Measurements from ENCODE around the gene ARFGAP3. TPM values are rescaled to one million over a fixed set of nuclear protein-coding genes. Genes with fewer than 3 reads are reported as not detected.
A peak's percentile ranks its signal among the peaks of the same experiment; 100 is the strongest.

ARFGAP3 gene
- total and polyA plus RNA-seq, 3 experiments from 2014 or later, result 32.2 to 50.0 (median 33.0) TPM

DNA sequence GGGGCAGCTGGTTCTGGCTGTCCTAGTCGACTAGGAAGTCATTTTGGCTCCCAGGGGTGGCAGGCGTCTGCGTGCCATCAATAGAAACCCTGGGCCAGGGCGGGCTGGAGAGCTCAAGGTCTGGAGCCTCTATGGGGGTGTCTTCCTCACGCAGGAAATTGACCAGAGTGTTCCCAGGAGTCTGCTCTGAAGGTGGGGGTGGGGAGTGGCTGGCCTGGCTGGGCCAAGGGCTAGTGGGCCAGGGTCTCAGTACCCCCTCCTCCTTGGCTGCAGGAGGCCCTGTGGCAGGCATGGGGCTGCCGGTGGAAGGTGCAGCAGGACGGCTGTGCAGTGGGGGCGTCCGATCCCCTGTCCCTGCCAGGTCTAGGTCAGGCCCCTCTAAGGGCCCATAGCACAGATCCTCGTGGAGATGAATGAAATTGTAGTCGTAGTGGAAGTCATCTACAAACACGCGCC, 64.6 kb downstream of the ARFGAP3 start:
- Histone ChIP-seq H3K9me3 (ENCODE audit: low read length) (no peaks in the 10 kb centered on the region), H3K36me3 (ENCODE audit: insufficient read depth, low read length) (peaks cover 5% of the 10 kb centered on the region), H3K27ac (ENCODE audit: low read depth, low read length) (no peak overlapping the region), H3K27me3 (ENCODE audit: insufficient read depth, low read length, poor library complexity, severe bottlenecking) (no peaks in the 10 kb centered on the region), H3K4me1 (ENCODE audit: insufficient read depth, low read length) (no peaks in the 10 kb centered on the region), H3K4me3 (ENCODE audit: low read length) (no peak overlapping the region)
- ChIA-PET POLR2A (interaction anchor here (0.7 kb wide), 1 partner anchor 240 kb away, joined by 6 read pairs; no protein-coding TSS in a partner anchor), CTCF (interaction anchor here (1.4 kb wide), 1 partner anchor 31 kb away, joined by 3 read pairs; no protein-coding TSS in a partner anchor)
- H3K9me3 Mint-ChIP-seq, result no peaks in the 10 kb centered on the region
- DNase-seq, result no peak
- H3K27me3 Mint-ChIP-seq, result no peaks in the 10 kb centered on the region
- H3K27ac Mint-ChIP-seq, result peak overlapping the region in 1 of 8 donors; percentile 33
- peaks cover 0 to 25% (median 8%) of the 10 kb centered on the region in 3 donors for H3K36me3 Mint-ChIP-seq
- no peaks in the 10 kb centered on the region for H3K4me1 Mint-ChIP-seq
- no peak overlapping the region for H3K4me3 Mint-ChIP-seq

DNA sequence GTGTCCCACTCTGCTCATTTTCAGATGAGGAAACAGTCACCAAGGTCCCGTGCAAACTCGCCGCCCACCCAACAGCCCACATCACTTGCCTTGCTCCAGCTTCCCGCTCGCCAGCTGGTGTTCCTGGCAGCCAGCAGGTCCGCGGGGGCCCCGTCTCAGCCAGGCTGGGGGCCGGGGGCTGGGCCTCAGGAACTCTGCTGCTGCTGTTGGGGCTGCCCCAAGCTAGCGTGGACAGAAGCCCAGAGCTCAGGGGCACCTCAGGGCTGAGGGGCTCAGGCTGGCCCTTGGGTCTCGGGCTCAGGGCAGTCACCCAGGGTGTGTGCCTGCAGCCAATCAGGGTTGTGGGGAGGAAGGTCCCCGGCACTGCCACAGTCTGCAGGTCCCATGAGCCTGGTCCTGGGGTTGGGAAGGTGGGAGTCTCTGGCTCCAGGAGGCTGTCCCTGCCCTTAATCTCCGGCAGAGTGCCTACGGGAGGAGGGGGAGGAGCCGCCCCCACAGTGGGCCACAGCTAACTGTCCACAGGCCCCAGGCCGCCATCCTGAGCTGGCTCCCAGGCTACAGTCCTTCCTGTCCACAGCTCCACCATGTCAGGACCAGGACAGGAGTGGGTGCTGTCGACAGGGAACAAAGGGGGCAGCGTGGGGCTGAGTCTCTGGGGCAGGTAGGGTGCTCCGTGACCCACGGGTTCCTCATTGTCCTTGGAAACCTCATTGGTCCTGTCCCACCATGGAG, 65.2 kb downstream of the ARFGAP3 start:
- H3K27ac ChIP-seq (ENCODE audit: low read depth, low read length), result no peak overlapping the region
- ChIA-PET POLR2A (interaction anchor here (0.7 kb wide), 1 partner anchor 241 kb away, joined by 6 read pairs; no protein-coding TSS in a partner anchor), CTCF (interaction anchor here (1.4 kb wide), 1 partner anchor 31 kb away, joined by 3 read pairs; no protein-coding TSS in a partner anchor)
- Mint-ChIP-seq H3K36me3 (peaks cover 0 to 19% (median 6%) of the 10 kb centered on the region in 3 donors), H3K27ac (peak overlapping the region in 1 of 8 donors; percentile 33), H3K4me1 (no peaks in the 10 kb centered on the region), H3K9me3 (no peaks in the 10 kb centered on the region), H3K27me3 (no peaks in the 10 kb centered on the region), H3K4me3 (no peak overlapping the region)
- peaks cover 1% of the 10 kb centered on the region for H3K36me3 ChIP-seq (ENCODE audit: insufficient read depth, low read length)
- no peaks in the 10 kb centered on the region for H3K27me3 ChIP-seq (ENCODE audit: insufficient read depth, low read length, poor library complexity, severe bottlenecking)
- no peaks in the 10 kb centered on the region for H3K9me3 ChIP-seq (ENCODE audit: low read length)
- H3K4me3 ChIP-seq (ENCODE audit: low read length), result no peak overlapping the region
- no peaks in the 10 kb centered on the region for H3K4me1 ChIP-seq (ENCODE audit: insufficient read depth, low read length)
- DNase-seq, result no peak

DNA sequence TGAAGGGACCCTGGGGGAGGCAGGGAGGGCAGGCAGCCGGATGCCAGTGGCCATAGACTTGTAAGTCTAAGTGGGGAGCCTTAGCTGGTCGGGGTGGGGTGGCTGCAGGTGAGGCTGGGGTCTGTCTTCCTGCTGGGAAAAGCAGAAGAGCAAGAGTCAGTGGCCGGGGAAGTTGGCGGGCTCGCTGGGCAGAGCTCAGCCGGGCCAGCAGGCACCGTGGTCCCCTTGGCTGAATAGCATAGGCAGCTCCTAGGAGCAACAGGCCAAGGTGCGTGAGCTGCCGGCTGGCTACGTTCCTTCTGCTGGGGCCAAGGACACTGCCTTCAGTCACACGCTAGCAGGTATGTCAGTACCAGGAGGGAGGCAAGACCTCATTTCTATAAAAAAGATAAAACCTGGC, 68.6 kb downstream of the ARFGAP3 start:
- H3K4me3 Mint-ChIP-seq, result no peak overlapping the region
- ChIA-PET POLR2A (no interaction called here), CTCF (no interaction called here)
- H3K36me3 Mint-ChIP-seq, result no peaks in the 10 kb centered on the region
- Histone ChIP-seq H3K4me3 (ENCODE audit: low read length) (no peak overlapping the region), H3K9me3 (ENCODE audit: low read length) (no peaks in the 10 kb centered on the region), H3K36me3 (ENCODE audit: insufficient read depth, low read length) (no peaks in the 10 kb centered on the region), H3K27me3 (ENCODE audit: insufficient read depth, low read length, poor library complexity, severe bottlenecking) (no peaks in the 10 kb centered on the region), H3K27ac (ENCODE audit: low read depth, low read length) (no peak overlapping the region), H3K4me1 (ENCODE audit: insufficient read depth, low read length) (no peaks in the 10 kb centered on the region)
- DNase-seq, result no peak
- no peaks in the 10 kb centered on the region for H3K4me1 Mint-ChIP-seq
- no peaks in the 10 kb centered on the region for H3K27me3 Mint-ChIP-seq
- no peak overlapping the region for H3K27ac Mint-ChIP-seq
- no peaks in the 10 kb centered on the region for H3K9me3 Mint-ChIP-seq

DNA sequence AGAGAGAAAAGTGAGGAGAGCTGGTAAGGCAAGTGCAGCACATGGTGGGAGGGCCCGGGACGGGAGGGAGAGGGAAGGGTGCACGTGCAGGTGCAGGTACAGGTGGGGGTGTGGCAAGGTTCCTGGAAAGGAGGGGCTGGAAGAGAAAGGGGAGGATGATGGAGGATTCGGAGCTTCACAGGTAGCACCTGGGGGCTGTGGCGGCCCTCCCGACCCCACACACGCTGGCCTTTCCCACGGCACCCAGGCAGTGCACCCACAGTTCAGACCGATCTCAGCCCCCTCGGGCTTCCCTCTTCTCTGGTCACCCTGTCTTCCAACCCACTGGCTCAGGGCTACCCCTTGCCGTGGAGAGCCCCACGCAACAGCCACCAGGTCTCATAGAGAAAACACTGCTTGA, 69.1 kb downstream of the ARFGAP3 start:
- H3K27ac Mint-ChIP-seq, result no peak overlapping the region
- no peak overlapping the region for H3K4me3 Mint-ChIP-seq
- no peak for DNase-seq
- no peak overlapping the region for H3K27ac ChIP-seq (ENCODE audit: low read depth, low read length)
- POLR2A ChIA-PET, result no interaction called here
- H3K4me1 Mint-ChIP-seq, result no peaks in the 10 kb centered on the region
- H3K27me3 Mint-ChIP-seq, result no peaks in the 10 kb centered on the region
- no peaks in the 10 kb centered on the region for H3K9me3 ChIP-seq (ENCODE audit: low read length)
- no peaks in the 10 kb centered on the region for H3K36me3 ChIP-seq (ENCODE audit: insufficient read depth, low read length)
- H3K36me3 Mint-ChIP-seq, result no peaks in the 10 kb centered on the region
- CTCF ChIA-PET, result no interaction called here
- no peaks in the 10 kb centered on the region for H3K27me3 ChIP-seq (ENCODE audit: insufficient read depth, low read length, poor library complexity, severe bottlenecking)
- no peak overlapping the region for H3K4me3 ChIP-seq (ENCODE audit: low read length)
- no peaks in the 10 kb centered on the region for H3K4me1 ChIP-seq (ENCODE audit: insufficient read depth, low read length)
- H3K9me3 Mint-ChIP-seq, result no peaks in the 10 kb centered on the region

DNA sequence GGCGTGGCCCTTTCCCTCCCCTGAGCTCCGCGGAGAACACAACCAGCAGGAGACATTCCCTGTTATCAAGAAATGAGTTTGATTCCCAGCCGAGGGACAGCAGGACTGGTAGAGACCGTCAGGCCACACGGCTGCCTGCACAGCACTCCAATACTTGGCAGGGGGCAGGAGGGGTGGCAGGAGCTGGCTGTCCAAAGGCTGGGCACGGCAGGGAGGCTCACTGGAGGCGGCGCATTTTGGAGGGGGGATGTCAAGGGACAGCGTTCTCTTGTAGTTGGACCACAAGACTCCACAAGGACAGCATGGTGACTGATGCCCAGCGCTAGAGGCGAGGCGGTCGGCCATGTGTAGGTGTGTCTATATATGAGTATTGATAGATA, 69.7 kb downstream of the ARFGAP3 start:
- Histone ChIP-seq H3K27me3 (ENCODE audit: insufficient read depth, low read length, poor library complexity, severe bottlenecking) (no peaks in the 10 kb centered on the region), H3K36me3 (ENCODE audit: insufficient read depth, low read length) (no peaks in the 10 kb centered on the region), H3K4me1 (ENCODE audit: insufficient read depth, low read length) (no peaks in the 10 kb centered on the region), H3K27ac (ENCODE audit: low read depth, low read length) (no peak overlapping the region), H3K9me3 (ENCODE audit: low read length) (no peaks in the 10 kb centered on the region), H3K4me3 (ENCODE audit: low read length) (no peak overlapping the region)
- Mint-ChIP-seq H3K27ac (peak overlapping the region in 1 of 8 donors; percentile 90), H3K36me3 (no peaks in the 10 kb centered on the region), H3K9me3 (no peaks in the 10 kb centered on the region), H3K4me1 (no peaks in the 10 kb centered on the region), H3K27me3 (no peaks in the 10 kb centered on the region), H3K4me3 (no peak overlapping the region)
- POLR2A ChIA-PET, result no interaction called here
- CTCF ChIA-PET, result no interaction called here
- DNase-seq, result no peak

DNA sequence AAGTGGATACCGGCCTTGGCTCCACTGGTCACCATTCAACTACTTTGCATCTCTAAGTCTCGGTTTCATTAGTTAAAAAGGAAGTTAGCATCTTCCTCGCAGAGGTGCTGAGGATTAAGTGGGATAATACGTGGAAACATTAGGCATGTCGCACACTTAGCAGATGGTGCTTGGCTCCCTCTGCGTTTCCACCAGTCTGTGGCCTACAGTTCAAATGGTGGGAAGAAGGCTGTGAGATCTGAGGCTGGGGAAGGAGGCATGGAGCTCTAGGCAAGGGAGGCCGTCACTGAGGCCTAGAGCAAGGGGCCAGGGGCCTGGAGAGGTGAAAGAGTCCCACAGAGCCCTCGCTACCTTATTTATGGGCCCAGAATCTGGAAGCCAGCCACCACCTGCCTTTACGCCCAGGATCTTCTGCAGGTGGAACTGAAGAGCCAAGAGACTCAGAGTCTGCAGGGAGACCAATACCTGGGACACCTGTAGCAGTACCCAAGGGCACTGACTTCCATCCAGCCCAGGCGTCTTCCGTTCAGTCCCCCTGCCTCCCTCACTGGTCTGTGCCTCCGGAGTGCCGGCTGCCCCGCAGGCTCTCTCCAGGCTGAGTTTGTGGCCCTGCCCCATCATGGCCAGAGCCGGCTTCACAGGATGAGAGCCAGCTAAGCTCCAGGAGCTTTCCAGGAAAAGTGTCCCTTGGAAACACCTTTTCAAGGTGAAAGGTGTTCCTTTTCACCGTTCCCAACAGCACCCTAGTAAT, 70.3 kb downstream of the ARFGAP3 start:
- CTCF ChIA-PET, result interaction anchor here (1.4 kb wide), 1 partner anchor 10 kb away, joined by 3 read pairs; no protein-coding TSS in a partner anchor
- H3K4me1 Mint-ChIP-seq, result no peaks in the 10 kb centered on the region

DNA sequence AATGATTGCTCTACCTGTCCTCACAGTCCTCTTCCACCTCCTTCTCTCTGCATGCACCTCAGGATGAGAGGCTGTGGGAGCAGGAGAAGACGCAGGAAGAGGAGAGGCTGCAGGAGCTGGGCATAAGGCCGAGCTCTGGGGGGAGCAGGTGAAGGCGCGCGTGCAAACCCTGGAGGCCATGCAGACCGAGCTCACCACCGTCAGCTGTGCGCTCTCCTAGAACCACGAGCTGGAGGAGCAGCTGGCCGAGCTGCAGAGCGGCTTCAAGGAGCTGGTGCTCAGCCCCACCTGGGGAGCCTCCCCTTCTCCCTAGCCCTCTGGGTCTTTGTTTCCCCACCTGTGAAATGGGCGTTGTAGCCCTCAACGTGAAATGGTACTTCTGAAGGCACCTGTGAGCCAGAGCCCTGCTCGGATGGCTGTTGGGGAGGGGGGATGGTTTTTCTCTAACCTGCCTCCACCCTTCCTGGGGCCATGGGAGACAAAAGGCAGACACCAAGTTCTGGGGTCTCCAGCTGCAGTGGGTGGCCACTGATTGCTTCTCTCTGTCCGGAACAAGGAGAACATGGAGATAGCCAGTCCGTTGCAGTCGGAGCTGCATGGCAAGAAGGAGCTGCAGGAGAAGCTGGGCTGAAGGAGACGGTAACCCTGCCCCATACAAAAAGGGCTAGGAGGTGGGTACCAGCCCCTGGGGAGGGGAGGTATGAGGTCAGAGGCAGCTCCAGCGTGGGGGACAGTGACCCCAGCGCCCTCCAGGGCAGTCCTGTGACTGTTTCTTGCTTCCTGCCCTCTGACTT, 71.2 kb downstream of the ARFGAP3 start:
- peak overlapping the region in 1 of 8 donors; percentile 11 for H3K27ac Mint-ChIP-seq
- no peaks in the 10 kb centered on the region for H3K4me1 Mint-ChIP-seq
- POLR2A ChIA-PET, result no interaction called here
- Histone ChIP-seq H3K9me3 (ENCODE audit: low read length) (no peaks in the 10 kb centered on the region), H3K27ac (ENCODE audit: low read depth, low read length) (no peak overlapping the region), H3K4me3 (ENCODE audit: low read length) (no peak overlapping the region), H3K27me3 (ENCODE audit: insufficient read depth, low read length, poor library complexity, severe bottlenecking) (no peaks in the 10 kb centered on the region), H3K36me3 (ENCODE audit: insufficient read depth, low read length) (no peaks in the 10 kb centered on the region), H3K4me1 (ENCODE audit: insufficient read depth, low read length) (no peaks in the 10 kb centered on the region)
- no peaks in the 10 kb centered on the region for H3K9me3 Mint-ChIP-seq
- no peaks in the 10 kb centered on the region for H3K36me3 Mint-ChIP-seq
- H3K27me3 Mint-ChIP-seq, result no peaks in the 10 kb centered on the region
- CTCF ChIA-PET, result interaction anchor here (0.9 to 1.4 kb wide), 2 partner anchors 10 to 19 kb away, joined by 3 read pairs; no protein-coding TSS in a partner anchor
- H3K4me3 Mint-ChIP-seq, result no peak overlapping the region
- no peak for DNase-seq

More for the DNA sequence above, 70.3 kb downstream of the ARFGAP3 start:
- no peak overlapping the region for H3K4me3 ChIP-seq (ENCODE audit: low read length)
- DNase-seq, result no peak
- POLR2A ChIA-PET, result no interaction called here
- Mint-ChIP-seq H3K36me3 (no peaks in the 10 kb centered on the region), H3K9me3 (no peaks in the 10 kb centered on the region), H3K27ac (no peak overlapping the region), H3K27me3 (no peaks in the 10 kb centered on the region), H3K4me3 (no peak overlapping the region)
- no peaks in the 10 kb centered on the region for H3K4me1 ChIP-seq (ENCODE audit: insufficient read depth, low read length)
- H3K27me3 ChIP-seq (ENCODE audit: insufficient read depth, low read length, poor library complexity, severe bottlenecking), result no peaks in the 10 kb centered on the region
- H3K9me3 ChIP-seq (ENCODE audit: low read length), result no peaks in the 10 kb centered on the region
- H3K27ac ChIP-seq (ENCODE audit: low read depth, low read length), result no peak overlapping the region
- no peaks in the 10 kb centered on the region for H3K36me3 ChIP-seq (ENCODE audit: insufficient read depth, low read length)
